GM12878 (cell line): ENCODE data around the gene CXCR6. TPM values are rescaled to one million over a fixed set of nuclear protein-coding genes. Genes with fewer than 3 reads are reported as not detected.

Experiments used
- ATAC-seq: fragments of 200-7000 bp; cut with Tn5 transposase; 3 replicates; pipeline ENCODE4 v1.9.1; 2020; ENCODE audit warnings: mild to moderate bottlenecking, moderate library complexity
- BruUV-seq: library from RNA; stranded (reverse); fragments of 400-500 nt; replicated peaks from 2 replicates; lab custom pipeline; 2021; lab: Mats Ljungman, UMichigan
- CTCF ChIA-PET: fragments of 300-600 bp; sonication (Branson Sonifier 250); formaldehyde crosslinking; extraction: SDS; loops from one replicate; lab custom pipeline; 2021; ENCODE audit warnings: inconsistent platforms; lab: Yijun Ruan, JAX
- POLR2A ChIA-PET: fragments of 350-600 bp; formaldehyde crosslinking; extraction: SDS; loops from one replicate; lab custom pipeline; 2021; ENCODE audit warnings: inconsistent platforms; lab: Charles Lee
- RAD21 ChIA-PET: fragments of 300-600 bp; sonication (Branson Sonifier 250); formaldehyde crosslinking; loops from one replicate; lab custom pipeline; 2023; ENCODE audit warnings: antibody characterized with exemption; ENCODE audit not compliant: unreplicated experiment; lab: Charles Lee
- SMC1A ChIA-PET: fragments of 300-600 bp; sonication (Branson Sonifier 250); formaldehyde crosslinking; loops from one replicate; lab custom pipeline; 2023; ENCODE audit not compliant: unreplicated experiment, uncharacterized antibody; lab: Charles Lee
- DNase-seq: peaks from one replicate; pipeline ENCODE4 v3.0.0-alpha.2; 2011; ENCODE audit warnings: low read depth, low spot score
- FAIRE-seq: peaks from 3 replicates; lab custom pipeline; 2011; peaks lifted over from hg19 to GRCh38; lab: Jason Lieb, UNC
- H2AFZ ChIP-seq: 2 replicates; pipeline ENCODE4 v1.6.0; 2011; ENCODE audit warnings: low read depth, low read length, control low read depth; ENCODE audit not compliant: control insufficient read depth
- H3K27ac ChIP-seq: 2 replicates; pipeline ENCODE4 v1.5.1; 2011; ENCODE audit warnings: control low read depth; ENCODE audit not compliant: control insufficient read depth, insufficient read depth
- H3K27me3 ChIP-seq, 2 experiments: replicated peaks in 1 of 2; 2 replicates each; pipeline versions ENCODE4 v1.6.0 to v1.6.1; 2011; ENCODE audit warnings: low read length in 1 of 2; ENCODE audit not compliant: control insufficient read depth in 2 of 2, insufficient read depth in 2 of 2
- H3K36me3 ChIP-seq, 2 experiments: 2 replicates each; pipeline ENCODE4 v1.5.1; 2011; ENCODE audit warnings: low read length in 1 of 2; ENCODE audit not compliant: control insufficient read depth in 2 of 2, insufficient read depth in 2 of 2
- H3K4me1 ChIP-seq: 2 replicates; pipeline ENCODE4 v1.6.1; 2011; ENCODE audit warnings: mild to moderate bottlenecking, low read length, moderate library complexity, mixed read lengths; ENCODE audit not compliant: control insufficient read depth, insufficient read depth
- H3K4me2 ChIP-seq: 2 replicates; pipeline ENCODE4 v1.6.0; 2011; ENCODE audit warnings: control low read depth; ENCODE audit not compliant: control insufficient read depth, insufficient read depth
- H3K4me3 ChIP-seq: fragments of 200-600 bp; sonication (generic); 2 replicates; pipeline ENCODE4 v1.5.1; 2016
- H3K79me2 ChIP-seq: 2 replicates; pipeline ENCODE4 v1.6.0; 2011; ENCODE audit warnings: low read length; ENCODE audit not compliant: control insufficient read depth, insufficient read depth
- H3K9ac ChIP-seq: 2 replicates; pipeline ENCODE4 v1.8.0; 2011; ENCODE audit warnings: low read length, control low read depth, mixed read lengths; ENCODE audit not compliant: control insufficient read depth, insufficient read depth
- H3K9me3 ChIP-seq: replicated peaks from 3 replicates; pipeline ENCODE4 v1.5.1; 2011; ENCODE audit warnings: mild to moderate bottlenecking, low read length; ENCODE audit not compliant: control insufficient read depth, insufficient read depth
- H4K20me1 ChIP-seq: 2 replicates; pipeline ENCODE4 v1.6.0; 2011; ENCODE audit not compliant: control insufficient read depth, insufficient read depth
- BCL11A ChIP-seq: IDR thresholded peaks from 2 replicates; pipeline ENCODE4 v1.6.1; 2011; ENCODE audit warnings: low read depth, low read length
- ESRRA ChIP-seq: IDR thresholded peaks from 2 replicates; pipeline ENCODE4 v1.6.1; 2012; ENCODE audit warnings: mild to moderate bottlenecking, low read length, improper control_type of control experiment
- IKZF1 ChIP-seq: fragments of 450-650 bp; conservative IDR thresholded peaks from 2 replicates; pipeline ENCODE4 v1.6.1; 2017; ENCODE audit warnings: antibody characterized with exemption, mild to moderate bottlenecking
- JUNB ChIP-seq: IDR thresholded peaks from 2 replicates; pipeline ENCODE4 v1.6.1; 2016; ENCODE audit warnings: antibody characterized with exemption, mild to moderate bottlenecking
- KDM1A ChIP-seq: fragments of 200-600 bp; sonication (generic); IDR thresholded peaks from 2 replicates; pipeline ENCODE4 v1.6.1; 2016; ENCODE audit warnings: borderline replicate concordance
- LARP7 ChIP-seq: fragments of 450-650 bp; IDR thresholded peaks from 2 replicates; pipeline ENCODE4 v1.6.1; 2017; ENCODE audit warnings: mild to moderate bottlenecking
- WGBS: methylation state at CpG from one replicate; pipeline ENCODE4 v1.1.6; 2016; ENCODE audit warnings: low lambda C conversion rate; ENCODE audit not compliant: insufficient replicate concordance, insufficient coverage; ENCODE audit errors: missing lambda C conversion rate; 5-methylcytosine and 5-hydroxymethylcytosine counted together
- in situ Hi-C: fragments of 300-500 bp; cut with MboI; formaldehyde crosslinking; loops from 9 replicates; pipeline ENCODE4 v1.14.3; 2018; ENCODE audit warnings: mixed read lengths
- intact Hi-C: fragments of 100-400 bp; cut with micrococcal nuclease; formaldehyde crosslinking; loops from one replicate; pipeline ENCODE4 v1.14.2; 2022; ENCODE audit not compliant: unreplicated experiment
- polyA plus RNA-seq, 11 experiments: library from polyadenylated mRNA; depleted of rRNA in 4 of 11; unstranded in 6 of 11; stranded (reverse) in 5 of 11; fragments of >200 nt; fragmentation: Nextera tagmentation in 4 of 11; fragmentation: Illumina TruSeq in 1 of 11; extraction: Ambion mirVana in 4 of 11; extraction: Trizol in 1 of 11; gene quantifications; 1 replicate in 1 of 11; 2 replicates in 10 of 11; pipeline versions ENCODE4 v1.2.1 to v1.2.3, GENCODE V29; 2011 to 2016; ENCODE audit warnings: inconsistent platforms in 2 of 11, missing spikeins in 2 of 11, low read depth in 1 of 11
- total RNA-seq, 4 experiments: library from RNA; depleted of rRNA in 3 of 4; stranded (reverse); fragments of >200 nt in 3 of 4; fragmentation: Illumina TruSeq in 1 of 4; extraction: Trizol in 1 of 4; gene quantifications; 2 replicates each; pipeline versions ENCODE4 v1.2.1 to v1.2.3, GENCODE V29; 2013 to 2021
- TF ChIP-seq, protein P1 (sequence below): IDR thresholded peaks from 2 replicates; pipeline ENCODE4 v1.6.1; 2011; ENCODE audit warnings: borderline replicate concordance, low read depth, mild to moderate bottlenecking, moderate library complexity, low read length; ENCODE audit not compliant: insufficient read depth, poor library complexity, severe bottlenecking
- TF ChIP-seq, protein P2 (sequence below): fragments of 450-650 bp; formaldehyde crosslinking; IDR thresholded peaks from 2 replicates; pipeline ENCODE4 v1.4.0; 2022; ENCODE audit warnings: mild to moderate bottlenecking, moderate library complexity
- TF ChIP-seq, protein P3 (sequence below): IDR thresholded peaks from 2 replicates; pipeline ENCODE4 v1.6.1; 2012; ENCODE audit warnings: low read depth, low read length, improper control_type of control experiment

Gene CXCR6
- total and polyA plus RNA-seq, 10 of the 15 experiments (the other 5 are each of a cell fraction or from before 2014, with no cell fraction given): 0.04 to 0.20 (median 0.12) TPM; not detected in 5

DNA sequence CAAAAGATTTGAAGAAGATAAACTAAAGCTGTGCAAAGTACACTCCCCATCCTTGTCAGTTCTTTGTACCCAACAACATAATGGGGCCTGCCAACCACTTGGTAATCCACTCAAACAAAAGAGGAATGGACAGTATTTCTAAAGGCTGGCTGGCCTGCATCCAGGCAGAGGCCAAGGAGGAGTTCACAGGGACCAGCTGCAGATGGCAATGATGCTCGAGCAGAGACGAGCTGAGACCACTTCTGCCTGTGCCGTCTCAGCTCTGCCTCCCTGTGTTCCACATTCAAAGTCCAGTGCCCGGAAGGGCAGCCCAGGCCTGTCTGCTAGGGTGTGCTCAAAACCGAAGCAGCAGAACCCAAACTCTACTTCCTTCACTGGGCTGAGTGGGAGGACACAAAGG, 14.3 kb downstream of the CXCR6 start:
- POLR2A ChIA-PET: interaction anchor here (1.5 kb wide), 1 partner anchor 11 kb away, joined by 3 read pairs; no protein-coding TSS in a partner anchor
- CTCF ChIA-PET: interaction anchor here (1.2 to 8.4 kb wide), 3 partner anchors 12 to 121 kb away, joined by 4 to 90 read pairs (median 10); no protein-coding TSS in a partner anchor

More for the DNA sequence above, 14.3 kb downstream of the CXCR6 start:
- H3K36me3 ChIP-seq: peaks cover 20 to 35% of the 10 kb centered on the region in 2 experiments
- H4K20me1 ChIP-seq: no peaks in the 10 kb centered on the region
- ChIA-PET RAD21 (interaction anchor here (1.1 to 3.0 kb wide), 6 partner anchors 11 to 122 kb away, joined by 3 to 19 read pairs (median 5); partner anchors contain the start of gene FYCO1), SMC1A (interaction anchor here (0.8 to 4.3 kb wide), 7 partner anchors 7 to 119 kb away, joined by 3 to 24 read pairs (median 6); partner anchors contain the start of gene CXCR6)
- 89% methylated on average over 5 of the region's 5 CpGs for WGBS
- in situ Hi-C loops: no loop called here
- H2AFZ ChIP-seq: no peak overlapping the region
- H3K4me3 ChIP-seq: no peak overlapping the region
- DNase-seq: no peak
- H3K9me3 ChIP-seq: no peaks in the 10 kb centered on the region
- BruUV-seq: no TSS peak
- no peaks in the 10 kb centered on the region for H3K27me3 ChIP-seq
- H3K4me1 ChIP-seq: peaks cover 11% of the 10 kb centered on the region
- H3K4me2 ChIP-seq: no peak overlapping the region
- no peaks in the 10 kb centered on the region for H3K79me2 ChIP-seq
- H3K9ac ChIP-seq: no peak overlapping the region
- no peak for TF ChIP-seq IKZF1
- no peak for TF ChIP-seq JUNB
- TF ChIP-seq, protein P1, sequence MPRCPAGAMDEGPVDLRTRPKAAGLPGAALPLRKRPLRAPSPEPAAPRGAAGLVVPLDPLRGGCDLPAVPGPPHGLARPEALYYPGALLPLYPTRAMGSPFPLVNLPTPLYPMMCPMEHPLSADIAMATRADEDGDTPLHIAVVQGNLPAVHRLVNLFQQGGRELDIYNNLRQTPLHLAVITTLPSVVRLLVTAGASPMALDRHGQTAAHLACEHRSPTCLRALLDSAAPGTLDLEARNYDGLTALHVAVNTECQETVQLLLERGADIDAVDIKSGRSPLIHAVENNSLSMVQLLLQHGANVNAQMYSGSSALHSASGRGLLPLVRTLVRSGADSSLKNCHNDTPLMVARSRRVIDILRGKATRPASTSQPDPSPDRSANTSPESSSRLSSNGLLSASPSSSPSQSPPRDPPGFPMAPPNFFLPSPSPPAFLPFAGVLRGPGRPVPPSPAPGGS: no peak
- no peak for TF ChIP-seq KDM1A
- TF ChIP-seq BCL11A: no peak
- no peak for TF ChIP-seq LARP7
- no peak for TF ChIP-seq ESRRA
- TF ChIP-seq, protein P2, sequence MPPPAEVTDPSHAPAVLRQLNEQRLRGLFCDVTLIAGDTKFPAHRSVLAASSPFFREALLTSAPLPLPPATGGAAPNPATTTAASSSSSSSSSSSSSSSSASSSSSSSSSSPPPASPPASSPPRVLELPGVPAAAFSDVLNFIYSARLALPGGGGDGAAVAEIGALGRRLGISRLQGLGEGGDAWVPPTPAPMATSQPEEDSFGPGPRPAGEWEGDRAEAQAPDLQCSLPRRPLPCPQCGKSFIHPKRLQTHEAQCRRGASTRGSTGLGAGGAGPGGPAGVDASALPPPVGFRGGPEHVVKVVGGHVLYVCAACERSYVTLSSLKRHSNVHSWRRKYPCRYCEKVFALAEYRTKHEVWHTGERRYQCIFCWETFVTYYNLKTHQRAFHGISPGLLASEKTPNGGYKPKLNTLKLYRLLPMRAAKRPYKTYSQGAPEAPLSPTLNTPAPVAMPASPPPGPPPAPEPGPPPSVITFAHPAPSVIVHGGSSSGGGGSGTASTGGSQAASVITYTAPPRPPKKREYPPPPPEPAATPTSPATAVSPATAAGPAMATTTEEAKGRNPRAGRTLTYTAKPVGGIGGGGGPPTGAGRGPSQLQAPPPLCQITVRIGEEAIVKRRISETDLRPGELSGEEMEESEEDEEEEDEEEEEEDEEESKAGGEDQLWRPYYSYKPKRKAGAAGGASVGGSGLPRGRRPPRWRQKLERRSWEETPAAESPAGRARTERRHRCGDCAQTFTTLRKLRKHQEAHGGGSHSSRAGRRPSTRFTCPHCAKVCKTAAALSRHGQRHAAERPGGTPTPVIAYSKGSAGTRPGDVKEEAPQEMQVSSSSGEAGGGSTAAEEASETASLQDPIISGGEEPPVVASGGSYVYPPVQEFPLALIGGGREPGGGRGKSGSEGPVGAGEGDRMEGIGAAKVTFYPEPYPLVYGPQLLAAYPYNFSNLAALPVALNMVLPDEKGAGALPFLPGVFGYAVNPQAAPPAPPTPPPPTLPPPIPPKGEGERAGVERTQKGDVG (CRISPR knock-in tag): no peak
- TF ChIP-seq, protein P3, sequence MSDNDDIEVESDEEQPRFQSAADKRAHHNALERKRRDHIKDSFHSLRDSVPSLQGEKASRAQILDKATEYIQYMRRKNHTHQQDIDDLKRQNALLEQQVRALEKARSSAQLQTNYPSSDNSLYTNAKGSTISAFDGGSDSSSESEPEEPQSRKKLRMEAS: no peak
- no peak overlapping the region for H3K27ac ChIP-seq
- no peak for ATAC-seq
- intact Hi-C loops: no loop called here
- no peak for FAIRE-seq
